NCI-H2196 (cell line): ENCODE measurements around the gene BTRC.
"Not testable (repeated sequence)": the region's sequence is repeated elsewhere in the genome, so short reads cannot be mapped to it uniquely, and the experiment has no call there.

Source experiments
- DNase-seq: peaks from one replicate; lab custom pipeline; 2025; ENCODE audit not compliant: unreplicated experiment; lab: John Stamatoyannopoulos, UW

The BTRC gene

GRCh38 chr10:101578803-101579515 is 225.0 kb downstream of the BTRC start:
- no peak for DNase-seq

- DNase-seq, result no peak
Observed at GRCh38 chr10:101579516-101579870, 225.5 kb downstream of the BTRC start.

GRCh38 chr10:101580486-101581399 is 226.8 kb downstream of the BTRC start:
- DNase-seq, result no peak

GRCh38 chr10:101585841-101586240 is 231.9 kb downstream of the BTRC start:
- no peak for DNase-seq

- DNase-seq, result peak; percentile 87
Observed at GRCh38 chr10:101587725-101588653, 234.0 kb downstream of the BTRC start, which contains the start of the genes DPCD and POLL. DPCD (plus strand) TSS chr10:101588321; CDS start chr10:101588337, 16 bp downstream. POLL (minus strand) TSS chr10:101588257; CDS start chr10:101587360, 897 bp downstream.

GRCh38 chr10:101588879-101589278 is 234.9 kb downstream of the BTRC start:
- no peak for DNase-seq

GRCh38 chr10:101593331-101593730 is 239.4 kb downstream of the BTRC start:
- DNase-seq, result not testable (repeated sequence)

- DNase-seq, result no peak
Observed at GRCh38 chr10:101595591-101596433, 241.8 kb downstream of the BTRC start.

GRCh38 chr10:101597091-101597900 is 243.3 kb downstream of the BTRC start:
- no peak for DNase-seq

- no peak for DNase-seq
Observed at GRCh38 chr10:101601541-101601940, 247.6 kb downstream of the BTRC start.

GRCh38 chr10:101602761-101603398 is 248.9 kb downstream of the BTRC start:
- DNase-seq, result peak; percentile 72
